HepG2 (cell line): ENCODE measurements around the gene FAM98A. TPM values are rescaled to one million over a fixed set of nuclear protein-coding genes. Genes with fewer than 3 reads are reported as not detected.

Experiments used
- CEBPB ChIP-seq: IDR thresholded peaks from 2 replicates; pipeline ENCODE4 v1.6.1; 2011; ENCODE audit warnings: low read depth, low read length, improper control_type of control experiment, borderline replicate concordance
- CTCF ChIP-seq: sonication (generic); formaldehyde crosslinking; IDR thresholded peaks from 2 replicates; pipeline ENCODE4 v1.5.0; 2020; ENCODE audit warnings: mild to moderate bottlenecking, missing genetic modification reagents, moderate library complexity
- ELF3 ChIP-seq: IDR thresholded peaks from 2 replicates; pipeline ENCODE4 v1.6.1; 2016; ENCODE audit warnings: missing genetic modification reagents, missing compliant biosample characterization
- GATA4 ChIP-seq: sonication (generic); IDR thresholded peaks from 2 replicates; pipeline ENCODE4 v1.6.1; 2016; ENCODE audit warnings: antibody characterized with exemption, low read depth, borderline replicate concordance
- GATAD1 ChIP-seq: IDR thresholded peaks from 2 replicates; pipeline ENCODE4 v1.6.1; 2016; ENCODE audit warnings: missing genetic modification reagents, missing compliant biosample characterization
- MLX ChIP-seq: IDR thresholded peaks from 2 replicates; pipeline ENCODE4 v1.6.1; 2016
- MTA1 ChIP-seq: sonication (generic); formaldehyde crosslinking; IDR thresholded peaks from 2 replicates; pipeline ENCODE4 v1.4.0; 2020; ENCODE audit warnings: missing genetic modification reagents, mild to moderate bottlenecking, borderline replicate concordance
- PBX2 ChIP-seq: IDR thresholded peaks from 2 replicates; pipeline ENCODE4 v1.6.1; 2016; ENCODE audit warnings: control low read depth
- PBX3 ChIP-seq: sonication (generic); formaldehyde crosslinking; IDR thresholded peaks from 2 replicates; pipeline ENCODE4 v1.8.1; 2023; ENCODE audit warnings: missing genetic modification reagents, inconsistent platforms, borderline replicate concordance
- THAP7 ChIP-seq: sonication (generic); formaldehyde crosslinking; IDR thresholded peaks from 2 replicates; pipeline ENCODE4 v1.8.1; 2023; ENCODE audit warnings: mild to moderate bottlenecking, missing genetic modification reagents
- ZBED4 ChIP-seq: sonication (generic); formaldehyde crosslinking; IDR thresholded peaks from 2 replicates; pipeline ENCODE4 v1.4.0; 2020; ENCODE audit warnings: missing genetic modification reagents, borderline replicate concordance
- ZBTB20 ChIP-seq: sonication (generic); formaldehyde crosslinking; IDR thresholded peaks from 2 replicates; pipeline ENCODE4 v1.8.1; 2023; ENCODE audit warnings: missing genetic modification reagents, low read depth, mild to moderate bottlenecking, borderline replicate concordance
- ZNF383 ChIP-seq: sonication (generic); formaldehyde crosslinking; IDR thresholded peaks from 2 replicates; pipeline ENCODE4 v1.4.0; 2020; ENCODE audit warnings: missing genetic modification reagents, mild to moderate bottlenecking, borderline replicate concordance
- ZNF709 ChIP-seq: sonication (generic); formaldehyde crosslinking; IDR thresholded peaks from 2 replicates; pipeline ENCODE4 v1.5.0; 2020; ENCODE audit warnings: mild to moderate bottlenecking, missing genetic modification reagents
- polyA plus RNA-seq, 8 experiments: library from polyadenylated mRNA; depleted of rRNA in 3 of 8; stranded (reverse) in 7 of 8; unstranded in 1 of 8; fragments of >200 nt; fragmentation: Illumina TruSeq in 4 of 8; extraction: Trizol in 4 of 8; gene quantifications; 2 replicates each; pipeline versions ENCODE4 v1.2.1 to v1.2.3, GENCODE V29; 2011 to 2016; ENCODE audit warnings: low read depth in 4 of 8, missing spikeins in 1 of 8, mixed read lengths in 1 of 8; ENCODE audit not compliant: insufficient read depth in 1 of 8
- total RNA-seq, 5 experiments: library from RNA; depleted of rRNA; stranded (reverse); fragments of >200 nt; fragmentation: Illumina TruSeq; extraction: Trizol; gene quantifications; 2 replicates each; pipeline ENCODE4 v1.2.3, GENCODE V29; 2016; ENCODE audit warnings: low read depth in 1 of 5

FAM98A gene
- total and polyA plus RNA-seq, 2 of the 13 experiments (the other 11 are each of a cell fraction or from before 2014, with no cell fraction given) = 44.0 to 61.4 TPM

- TF ChIP-seq MLX = peak; percentile 62
- peak; percentile 62; the same call in 1 of the 2 replicates for TF ChIP-seq GATA4
- peak; percentile 83; the same call in 1 of the 2 replicates for TF ChIP-seq THAP7 (CRISPR knock-in tag)
- TF ChIP-seq ELF3 = peak; percentile 56
- TF ChIP-seq ZNF709 (CRISPR knock-in tag) = peak; percentile 40; the same call in 1 of the 2 replicates
- peak; percentile 51; the same call in 1 of the 2 replicates for TF ChIP-seq ZBED4 (CRISPR knock-in tag)
- TF ChIP-seq ZNF383 = 0 out of 2 replicates have a peak, but pooled peaks have one; percentile 6
- TF ChIP-seq PBX3 (CRISPR knock-in tag) = peak; percentile 59; the same call in 1 of the 2 replicates
- TF ChIP-seq MTA1 (CRISPR knock-in tag) = no peak
- peak; percentile 90 for TF ChIP-seq ZBTB20
- peak; percentile 86 for TF ChIP-seq GATAD1 (CRISPR knock-in tag)
- TF ChIP-seq CTCF (CRISPR knock-in tag) = peak; percentile 63
- TF ChIP-seq CEBPB = 0 out of 2 replicates have a peak, but pooled peaks have one; percentile 13
- no peak for TF ChIP-seq PBX2 (CRISPR knock-in tag)
Measured at GRCh38 chr2:33599175-33599942, at the start of gene FAM98A (continued).
